Kidney (tissue), 14 donors: ENCODE data around the gene CLEC4A. TPM values are rescaled to one million over a fixed set of nuclear protein-coding genes. Genes with fewer than 3 reads are reported as not detected.
"Not testable (repeated sequence)": the region's sequence is repeated elsewhere in the genome, so short reads cannot be mapped to it uniquely, and the experiment has no call there.

ENCODE experiments used
- DNase-seq, 5 donors: peaks; one replicate each; pipeline ENCODE4 v3.0.0-alpha.2; 2013 to 2020
- FAIRE-seq: peaks from 2 replicates; lab custom pipeline; 2012; peaks lifted over from hg19 to GRCh38; lab: Jason Lieb, UNC
- H3K27ac ChIP-seq, 2 donors: one replicate each; pipeline ENCODE4 v1.7.0; 2013; ENCODE audit warnings: low read depth in 2 of 2, low read length in 2 of 2, inconsistent platforms in 1 of 2
- H3K27me3 ChIP-seq: one replicate; pipeline ENCODE4 v1.7.1; 2013; ENCODE audit warnings: low read length, inconsistent platforms; ENCODE audit not compliant: control insufficient read depth, insufficient read depth
- H3K36me3 ChIP-seq, 3 donors: one replicate each; pipeline versions ENCODE4 v1.7.0 to v1.7.1; 2013; ENCODE audit warnings: low read length in 3 of 3, control low read depth in 1 of 3, inconsistent platforms in 1 of 3; ENCODE audit not compliant: insufficient read depth in 3 of 3, control insufficient read depth in 2 of 3
- H3K4me1 ChIP-seq, 3 donors: one replicate each; pipeline versions ENCODE4 v1.7.0 to v1.7.1; 2013; ENCODE audit warnings: low read length in 3 of 3, inconsistent platforms in 1 of 3, low read depth in 1 of 3; ENCODE audit not compliant: control insufficient read depth in 2 of 3, insufficient read depth in 2 of 3
- H3K4me3 ChIP-seq, 3 donors: one replicate each; pipeline versions ENCODE4 v1.7.0 to v1.8.1; 2013; ENCODE audit warnings: low read length in 3 of 3, control low read depth in 1 of 3, inconsistent platforms in 1 of 3
- H3K9ac ChIP-seq, 3 donors: one replicate each; pipeline versions ENCODE4 v1.7.0 to v1.7.1; 2013; ENCODE audit warnings: low read length in 3 of 3, control low read depth in 1 of 3, inconsistent platforms in 1 of 3
- H3K9me3 ChIP-seq, 3 donors: one replicate each; pipeline versions ENCODE4 v1.7.0 to v1.7.1; 2013; ENCODE audit warnings: low read length in 3 of 3, control low read depth in 1 of 3, inconsistent platforms in 1 of 3; ENCODE audit not compliant: control insufficient read depth in 2 of 3, insufficient read depth in 1 of 3
- CTCF ChIP-seq: IDR thresholded peaks from 3 replicates; pipeline ENCODE4 v1.5.1; 2012; ENCODE audit warnings: mild to moderate bottlenecking, moderate library complexity, borderline replicate concordance; ENCODE audit not compliant: insufficient read depth; ENCODE audit errors: extremely low read depth
- intact Hi-C: fragments of 100-400 bp; cut with DNase I; formaldehyde crosslinking; loops from one replicate; pipeline ENCODE4 v1.11.1; 2022
- polyA plus RNA-seq: library from polyadenylated mRNA; stranded (reverse); fragments of 350-450 nt; fragmentation: Illumina TruSeq; extraction: RNeasy Lipid Tissue Mini Kit (QIAGEN cat#74804); gene quantifications from one replicate; pipeline ENCODE4 v1.2.3, GENCODE V29; 2014; ENCODE audit warnings: low read depth, low replicate concordance; ENCODE audit not compliant: insufficient read depth
- total RNA-seq: library from RNA; stranded (reverse); fragmentation: NEBNext Ultra II Directional; extraction: Animal tissue kit (Norgen Biotek cat#: 25700); gene quantifications from one replicate; pipeline ENCODE4 v1.2.1, GENCODE V29; 2021
- donor health status: control.
- donor health status: control.
- donor health status: control.
- donor health status: control.
- donor health status: control.
- donor health status: DM: yes; HTN: yes; CAD: no.
- donor health status: Normal renal cell carcinoma (clear cell type).

The CLEC4A gene
- total and polyA plus RNA-seq, 2 donors from 2014 or later: 2.4 to 3.7 TPM

GRCh38 chr12:8081251-8081920, 42.0 kb upstream of the CLEC4A start:
- no peaks in the 10 kb centered on the region for H3K9me3 ChIP-seq
- intact Hi-C loops: no loop called here
- H3K27me3 ChIP-seq: no peaks in the 10 kb centered on the region

GRCh38 chr12:8082808-8083100, 40.7 kb upstream of the CLEC4A start:
- Histone ChIP-seq H3K4me3 (peak overlapping the region; percentile 89 to 100 (median 98)), H3K27ac (peak overlapping the region; percentile 82 to 98), H3K9ac (peak overlapping the region; percentile 96 to 99 (median 98)), H3K36me3 (no peaks in the 10 kb centered on the region), H3K27me3 (no peaks in the 10 kb centered on the region), H3K9me3 (no peaks in the 10 kb centered on the region), H3K4me1 (peaks cover 0 to 2% (median 2%) of the 10 kb centered on the region in 3 donors)
- no peak for FAIRE-seq
- intact Hi-C loops: no loop called here
- no peak for TF ChIP-seq CTCF
- DNase-seq: no peak

More at GRCh38 chr12:8081251-8081920, 42.0 kb upstream of the CLEC4A start:
- TF ChIP-seq CTCF: no peak
- peak overlapping the region; percentile 96 to 98 (median 98) for H3K9ac ChIP-seq
- H3K36me3 ChIP-seq: no peaks in the 10 kb centered on the region
- peaks cover 0 to 2% (median 2%) of the 10 kb centered on the region in 3 donors for H3K4me1 ChIP-seq
- FAIRE-seq (no peak), DNase-seq (peak in 4 of 5 donors; percentile 20 to 64 (median 48))
- H3K27ac ChIP-seq: peak overlapping the region; percentile 82 to 98
- peak overlapping the region; percentile 89 to 100 (median 98) for H3K4me3 ChIP-seq

GRCh38 chr12:8084351-8084750, 39.1 kb upstream of the CLEC4A start:
- intact Hi-C loops, H3K27ac ChIP-seq, DNase-seq, H3K27me3 ChIP-seq, H3K4me1 ChIP-seq, FAIRE-seq, H3K36me3 ChIP-seq, H3K9ac ChIP-seq, H3K4me3 ChIP-seq, H3K9me3 ChIP-seq: not testable (repeated sequence)

GRCh38 chr12:8087666-8088065, 35.8 kb upstream of the CLEC4A start:
- no peaks in the 10 kb centered on the region for H3K9me3 ChIP-seq
- peaks cover 3 to 31% (median 15%) of the 10 kb centered on the region in 3 donors for H3K36me3 ChIP-seq
- no peaks in the 10 kb centered on the region for H3K27me3 ChIP-seq
- DNase-seq (no peak), FAIRE-seq (no peak)
- H3K4me1 ChIP-seq: peaks cover 0 to 2% (median 2%) of the 10 kb centered on the region in 3 donors
- H3K4me3 ChIP-seq: no peak overlapping the region
- TF ChIP-seq CTCF: no peak
- H3K9ac ChIP-seq: no peak overlapping the region
- H3K27ac ChIP-seq: no peak overlapping the region
- intact Hi-C loops: no loop called here
